GM12878 (cell line): ENCODE measurements around the gene HMGCS1. TPM values are rescaled to one million over a fixed set of nuclear protein-coding genes. Genes with fewer than 3 reads are reported as not detected.

Experiments used
- BCL11A ChIP-seq: IDR thresholded peaks from 2 replicates; pipeline ENCODE4 v1.6.1; 2011; ENCODE audit warnings: low read depth, low read length
- CBFB ChIP-seq: IDR thresholded peaks from 2 replicates; pipeline ENCODE4 v1.6.1; 2016; ENCODE audit warnings: antibody characterized with exemption, low read depth
- CHD4 ChIP-seq: fragments of 200-600 bp; sonication (generic); IDR thresholded peaks from 2 replicates; pipeline ENCODE4 v1.6.1; 2016; ENCODE audit warnings: mild to moderate bottlenecking
- EZH2 ChIP-seq: IDR thresholded peaks from 2 replicates; pipeline ENCODE4 v1.6.1; 2012; ENCODE audit warnings: low read depth, mild to moderate bottlenecking, control low read depth, inconsistent platforms, low read length, borderline replicate concordance; ENCODE audit not compliant: control insufficient read depth
- FOXK2 ChIP-seq: fragments of 450-650 bp; IDR thresholded peaks from 2 replicates; pipeline ENCODE4 v1.6.1; 2017; ENCODE audit warnings: mild to moderate bottlenecking, moderate library complexity
- NFXL1 ChIP-seq: fragments of 450-650 bp; IDR thresholded peaks from 2 replicates; pipeline ENCODE4 v1.6.1; 2017; ENCODE audit warnings: antibody characterized with exemption, mild to moderate bottlenecking, borderline replicate concordance
- NFYA ChIP-seq: IDR thresholded peaks from 2 replicates; pipeline ENCODE4 v1.6.1; 2011; ENCODE audit warnings: low read depth, mild to moderate bottlenecking, low read length, improper control_type of control experiment, borderline replicate concordance
- NR2C1 ChIP-seq: fragments of 450-650 bp; IDR thresholded peaks from 2 replicates; pipeline ENCODE4 v1.6.1; 2017; ENCODE audit warnings: antibody characterized with exemption, mild to moderate bottlenecking, moderate library complexity
- NR2C2 ChIP-seq: IDR thresholded peaks from 2 replicates; pipeline ENCODE4 v1.6.1; 2011; ENCODE audit warnings: borderline replicate concordance, low read depth; ENCODE audit not compliant: control insufficient read depth, insufficient read length
- PML ChIP-seq: IDR thresholded peaks from 2 replicates; pipeline ENCODE4 v1.6.1; 2012; ENCODE audit warnings: low read length, inconsistent platforms
- POLR2AphosphoS2 ChIP-seq: IDR thresholded peaks from 2 replicates; pipeline ENCODE4 v1.6.1; 2011; ENCODE audit warnings: low read depth, mild to moderate bottlenecking, low read length, improper control_type of control experiment, moderate library complexity
- RFX5 ChIP-seq: IDR thresholded peaks from 2 replicates; pipeline ENCODE4 v1.6.1; 2011; ENCODE audit warnings: low read depth, low read length, improper control_type of control experiment
- SMC3 ChIP-seq: IDR thresholded peaks from 2 replicates; pipeline ENCODE4 v1.6.1; 2011; ENCODE audit warnings: low read length, improper control_type of control experiment, borderline replicate concordance
- SP1 ChIP-seq: IDR thresholded peaks from one replicate; pipeline ENCODE4 v1.6.1; 2011; ENCODE audit warnings: low read depth, low read length
- STAT1 ChIP-seq: fragments of 450-650 bp; conservative IDR thresholded peaks from 2 replicates; pipeline ENCODE4 v1.6.1; 2014; ENCODE audit warnings: antibody characterized with exemption, mild to moderate bottlenecking
- TCF7 ChIP-seq: IDR thresholded peaks from 2 replicates; pipeline ENCODE4 v1.6.1; 2014; ENCODE audit warnings: antibody characterized with exemption, borderline replicate concordance
- ZNF274 ChIP-seq: IDR thresholded peaks from one replicate; pipeline ENCODE4 v1.8.0; 2011; ENCODE audit not compliant: insufficient read length, insufficient read depth
- ZNF384 ChIP-seq: IDR thresholded peaks from 2 replicates; pipeline ENCODE4 v1.6.1; 2012; ENCODE audit warnings: low read depth, mild to moderate bottlenecking, low read length, improper control_type of control experiment, borderline replicate concordance
- polyA plus RNA-seq, 11 experiments: library from polyadenylated mRNA; depleted of rRNA in 4 of 11; unstranded in 6 of 11; stranded (reverse) in 5 of 11; fragments of >200 nt; fragmentation: Nextera tagmentation in 4 of 11; fragmentation: Illumina TruSeq in 1 of 11; extraction: Ambion mirVana in 4 of 11; extraction: Trizol in 1 of 11; gene quantifications; 1 replicate in 1 of 11; 2 replicates in 10 of 11; pipeline versions ENCODE4 v1.2.1 to v1.2.3, GENCODE V29; 2011 to 2016; ENCODE audit warnings: inconsistent platforms in 2 of 11, missing spikeins in 2 of 11, low read depth in 1 of 11
- total RNA-seq, 4 experiments: library from RNA; depleted of rRNA in 3 of 4; stranded (reverse); fragments of >200 nt in 3 of 4; fragmentation: Illumina TruSeq in 1 of 4; extraction: Trizol in 1 of 4; gene quantifications; 2 replicates each; pipeline versions ENCODE4 v1.2.1 to v1.2.3, GENCODE V29; 2013 to 2021
- TF ChIP-seq, protein P1 (sequence below): fragments of 450-650 bp; conservative IDR thresholded peaks from 2 replicates; pipeline ENCODE4 v1.6.1; 2017; ENCODE audit warnings: mild to moderate bottlenecking, moderate library complexity
- TF ChIP-seq, protein P2 (sequence below): fragments of 450-650 bp; IDR thresholded peaks from 2 replicates; pipeline ENCODE4 v1.6.1; 2017; ENCODE audit warnings: antibody characterized with exemption, mild to moderate bottlenecking, moderate library complexity
- TF ChIP-seq, protein P3 (sequence below): fragments of 450-650 bp; formaldehyde crosslinking; IDR thresholded peaks from 2 replicates; pipeline ENCODE4 v1.5.0; 2022; ENCODE audit warnings: mild to moderate bottlenecking, missing genetic modification characterization
- TF ChIP-seq, protein P4 (sequence below): IDR thresholded peaks from 2 replicates; pipeline ENCODE4 v1.6.1; 2011; ENCODE audit warnings: low read depth, mild to moderate bottlenecking, low read length, moderate library complexity, borderline replicate concordance; ENCODE audit errors: extremely low read depth

Gene HMGCS1
- total and polyA plus RNA-seq, 10 of the 15 experiments (the other 5 are each of a cell fraction or from before 2014, with no cell fraction given): 24.0 to 193 (median 108) TPM

- TF ChIP-seq, protein P1, sequence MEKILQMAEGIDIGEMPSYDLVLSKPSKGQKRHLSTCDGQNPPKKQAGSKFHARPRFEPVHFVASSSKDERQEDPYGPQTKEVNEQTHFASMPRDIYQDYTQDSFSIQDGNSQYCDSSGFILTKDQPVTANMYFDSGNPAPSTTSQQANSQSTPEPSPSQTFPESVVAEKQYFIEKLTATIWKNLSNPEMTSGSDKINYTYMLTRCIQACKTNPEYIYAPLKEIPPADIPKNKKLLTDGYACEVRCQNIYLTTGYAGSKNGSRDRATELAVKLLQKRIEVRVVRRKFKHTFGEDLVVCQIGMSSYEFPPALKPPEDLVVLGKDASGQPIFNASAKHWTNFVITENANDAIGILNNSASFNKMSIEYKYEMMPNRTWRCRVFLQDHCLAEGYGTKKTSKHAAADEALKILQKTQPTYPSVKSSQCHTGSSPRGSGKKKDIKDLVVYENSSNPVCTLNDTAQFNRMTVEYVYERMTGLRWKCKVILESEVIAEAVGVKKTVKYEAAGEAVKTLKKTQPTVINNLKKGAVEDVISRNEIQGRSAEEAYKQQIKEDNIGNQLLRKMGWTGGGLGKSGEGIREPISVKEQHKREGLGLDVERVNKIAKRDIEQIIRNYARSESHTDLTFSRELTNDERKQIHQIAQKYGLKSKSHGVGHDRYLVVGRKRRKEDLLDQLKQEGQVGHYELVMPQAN: peak; percentile 83
- TF ChIP-seq TCF7 (no peak), POLR2AphosphoS2 (peak; percentile 92), RFX5 (peak; percentile 84), CHD4 (no peak), ZNF384 (no peak), ZNF274 (no peak), NFYA (peak; percentile 35; the same call in 1 of the 2 replicates), NR2C2 (no peak), NR2C1 (no peak), EZH2 (no peak), SMC3 (peak; percentile 25; the same call in 1 of the 2 replicates), SP1 (peak; percentile 99), FOXK2 (no peak), PML (peak; percentile 89; the same call in 1 of the 2 replicates), NFXL1 (no peak), STAT1 (no peak), CBFB (peak; percentile 86), BCL11A (no peak)
- TF ChIP-seq, protein P2, sequence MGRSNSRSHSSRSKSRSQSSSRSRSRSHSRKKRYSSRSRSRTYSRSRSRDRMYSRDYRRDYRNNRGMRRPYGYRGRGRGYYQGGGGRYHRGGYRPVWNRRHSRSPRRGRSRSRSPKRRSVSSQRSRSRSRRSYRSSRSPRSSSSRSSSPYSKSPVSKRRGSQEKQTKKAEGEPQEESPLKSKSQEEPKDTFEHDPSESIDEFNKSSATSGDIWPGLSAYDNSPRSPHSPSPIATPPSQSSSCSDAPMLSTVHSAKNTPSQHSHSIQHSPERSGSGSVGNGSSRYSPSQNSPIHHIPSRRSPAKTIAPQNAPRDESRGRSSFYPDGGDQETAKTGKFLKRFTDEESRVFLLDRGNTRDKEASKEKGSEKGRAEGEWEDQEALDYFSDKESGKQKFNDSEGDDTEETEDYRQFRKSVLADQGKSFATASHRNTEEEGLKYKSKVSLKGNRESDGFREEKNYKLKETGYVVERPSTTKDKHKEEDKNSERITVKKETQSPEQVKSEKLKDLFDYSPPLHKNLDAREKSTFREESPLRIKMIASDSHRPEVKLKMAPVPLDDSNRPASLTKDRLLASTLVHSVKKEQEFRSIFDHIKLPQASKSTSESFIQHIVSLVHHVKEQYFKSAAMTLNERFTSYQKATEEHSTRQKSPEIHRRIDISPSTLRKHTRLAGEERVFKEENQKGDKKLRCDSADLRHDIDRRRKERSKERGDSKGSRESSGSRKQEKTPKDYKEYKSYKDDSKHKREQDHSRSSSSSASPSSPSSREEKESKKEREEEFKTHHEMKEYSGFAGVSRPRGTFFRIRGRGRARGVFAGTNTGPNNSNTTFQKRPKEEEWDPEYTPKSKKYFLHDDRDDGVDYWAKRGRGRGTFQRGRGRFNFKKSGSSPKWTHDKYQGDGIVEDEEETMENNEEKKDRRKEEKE: no peak
- TF ChIP-seq, protein P3, sequence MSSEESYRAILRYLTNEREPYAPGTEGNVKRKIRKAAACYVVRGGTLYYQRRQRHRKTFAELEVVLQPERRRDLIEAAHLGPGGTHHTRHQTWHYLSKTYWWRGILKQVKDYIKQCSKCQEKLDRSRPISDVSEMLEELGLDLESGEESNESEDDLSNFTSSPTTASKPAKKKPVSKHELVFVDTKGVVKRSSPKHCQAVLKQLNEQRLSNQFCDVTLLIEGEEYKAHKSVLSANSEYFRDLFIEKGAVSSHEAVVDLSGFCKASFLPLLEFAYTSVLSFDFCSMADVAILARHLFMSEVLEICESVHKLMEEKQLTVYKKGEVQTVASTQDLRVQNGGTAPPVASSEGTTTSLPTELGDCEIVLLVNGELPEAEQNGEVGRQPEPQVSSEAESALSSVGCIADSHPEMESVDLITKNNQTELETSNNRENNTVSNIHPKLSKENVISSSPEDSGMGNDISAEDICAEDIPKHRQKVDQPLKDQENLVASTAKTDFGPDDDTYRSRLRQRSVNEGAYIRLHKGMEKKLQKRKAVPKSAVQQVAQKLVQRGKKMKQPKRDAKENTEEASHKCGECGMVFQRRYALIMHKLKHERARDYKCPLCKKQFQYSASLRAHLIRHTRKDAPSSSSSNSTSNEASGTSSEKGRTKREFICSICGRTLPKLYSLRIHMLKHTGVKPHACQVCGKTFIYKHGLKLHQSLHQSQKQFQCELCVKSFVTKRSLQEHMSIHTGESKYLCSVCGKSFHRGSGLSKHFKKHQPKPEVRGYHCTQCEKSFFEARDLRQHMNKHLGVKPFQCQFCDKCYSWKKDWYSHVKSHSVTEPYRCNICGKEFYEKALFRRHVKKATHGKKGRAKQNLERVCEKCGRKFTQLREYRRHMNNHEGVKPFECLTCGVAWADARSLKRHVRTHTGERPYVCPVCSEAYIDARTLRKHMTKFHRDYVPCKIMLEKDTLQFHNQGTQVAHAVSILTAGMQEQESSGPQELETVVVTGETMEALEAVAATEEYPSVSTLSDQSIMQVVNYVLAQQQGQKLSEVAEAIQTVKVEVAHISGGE (CRISPR knock-in tag): no peak
- TF ChIP-seq, protein P4, sequence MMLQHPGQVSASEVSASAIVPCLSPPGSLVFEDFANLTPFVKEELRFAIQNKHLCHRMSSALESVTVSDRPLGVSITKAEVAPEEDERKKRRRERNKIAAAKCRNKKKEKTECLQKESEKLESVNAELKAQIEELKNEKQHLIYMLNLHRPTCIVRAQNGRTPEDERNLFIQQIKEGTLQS: no peak
Measured at GRCh38 chr5:43313035-43313853, at the start of gene HMGCS1 (continued).
